Measurements from ENCODE around the gene CEBPZ.

CEBPZ gene

GRCh38 chr2:37168217-37168981 lies 63.0 kb downstream of the CEBPZ start:
- no peak for DNase-seq

- DNase-seq: no peak
Observed at GRCh38 chr2:37167636-37168180, 63.7 kb downstream of the CEBPZ start.

- no peak for DNase-seq
Observed at GRCh38 chr2:37164757-37165156, 66.6 kb downstream of the CEBPZ start.

GRCh38 chr2:37156857-37157714 lies 74.3 kb downstream of the CEBPZ start, which contains the start of gene EIF2AK2:
EIF2AK2 (minus strand) TSS chr2:37156980; CDS start chr2:37147806, 9,174 bp downstream.
- peak; percentile 92 for DNase-seq

GRCh38 chr2:37156071-37156856 lies 75.1 kb downstream of the CEBPZ start:
- DNase-seq: peak; percentile 48

GRCh38 chr2:37154785-37155184 lies 76.6 kb downstream of the CEBPZ start:
- DNase-seq: no peak

- DNase-seq: no peak
Observed at GRCh38 chr2:37153224-37153623, 78.2 kb downstream of the CEBPZ start.

All from 8988T (cell line).